NCI-H69 (cell line): Measurements from ENCODE around the gene MRPL36.
"Not testable (repeated sequence)": the region's sequence is repeated elsewhere in the genome, so short reads cannot be mapped to it uniquely, and the experiment has no call there.

Experiments
- DNase-seq: peaks from one replicate; lab custom pipeline; 2025; lab: John Stamatoyannopoulos, UW

The MRPL36 gene

GRCh38 chr5:1815071-1815786 is 15.6 kb upstream of the MRPL36 start:
- no peak for DNase-seq

GRCh38 chr5:1814183-1815020 is 14.8 kb upstream of the MRPL36 start:
- no peak for DNase-seq

- no peak for DNase-seq
These were observed 11.0 kb upstream of the MRPL36 start for GRCh38 chr5:1810581-1811101.

GRCh38 chr5:1809416-1810035 is 9.9 kb upstream of the MRPL36 start:
- DNase-seq, result no peak

- DNase-seq, result no peak
These were observed 8.8 kb upstream of the MRPL36 start for GRCh38 chr5:1808439-1808838.

- no peak for DNase-seq
These were observed 8.0 kb upstream of the MRPL36 start for GRCh38 chr5:1807451-1808185.

- no peak for DNase-seq
These were observed 7.3 kb upstream of the MRPL36 start for GRCh38 chr5:1806974-1807373.

GRCh38 chr5:1806199-1806598 is 6.6 kb upstream of the MRPL36 start:
- DNase-seq, result no peak

- no peak for DNase-seq
These were observed 6.1 kb upstream of the MRPL36 start for GRCh38 chr5:1805736-1806135.

GRCh38 chr5:1805326-1805725 is 5.7 kb upstream of the MRPL36 start:
- DNase-seq, result no peak

GRCh38 chr5:1804001-1804690 is 4.5 kb upstream of the MRPL36 start:
- DNase-seq, result no peak

GRCh38 chr5:1803192-1803591 is 3.6 kb upstream of the MRPL36 start:
- no peak for DNase-seq

GRCh38 chr5:1801967-1802295 is 2.3 kb upstream of the MRPL36 start:
- peak; percentile 57 for DNase-seq

- peak; percentile 90 for DNase-seq
These were observed 1.8 kb upstream of the MRPL36 start, which contains the start of gene NDUFS6 for GRCh38 chr5:1801222-1801966. NDUFS6 (plus strand) TSS chr5:1801407; CDS start chr5:1801418, 11 bp downstream.

- peak; percentile 85 for DNase-seq
These were observed 1.0 kb upstream of the MRPL36 start for GRCh38 chr5:1800472-1801221.

- DNase-seq, result peak; percentile 48
These were observed 481 bp downstream of the MRPL36 start for GRCh38 chr5:1799110-1799601.

- DNase-seq, result not testable (repeated sequence)
These were observed 1.0 kb downstream of the MRPL36 start for GRCh38 chr5:1798589-1798988.

- DNase-seq, result no peak
These were observed 1.8 kb downstream of the MRPL36 start for GRCh38 chr5:1797855-1798254.

GRCh38 chr5:1797103-1797800 is 2.4 kb downstream of the MRPL36 start:
- no peak for DNase-seq
